HL-60 (cell line): ENCODE data around the gene TLL2.

Experiments
- POLR2AphosphoS5 ChIP-seq: IDR thresholded peaks from 2 replicates; pipeline ENCODE4 v1.6.1; 2012; ENCODE audit warnings: low read depth
- SPI1 ChIP-seq: IDR thresholded peaks from 2 replicates; pipeline ENCODE4 v1.6.1; 2012; ENCODE audit warnings: low read depth, mild to moderate bottlenecking, borderline replicate concordance
- TF ChIP-seq, protein P1 (sequence below): IDR thresholded peaks from one replicate; pipeline ENCODE4 v1.5.1; 2011; ENCODE audit warnings: low read length, control low read depth, inconsistent platforms; ENCODE audit not compliant: insufficient read depth

DNA sequence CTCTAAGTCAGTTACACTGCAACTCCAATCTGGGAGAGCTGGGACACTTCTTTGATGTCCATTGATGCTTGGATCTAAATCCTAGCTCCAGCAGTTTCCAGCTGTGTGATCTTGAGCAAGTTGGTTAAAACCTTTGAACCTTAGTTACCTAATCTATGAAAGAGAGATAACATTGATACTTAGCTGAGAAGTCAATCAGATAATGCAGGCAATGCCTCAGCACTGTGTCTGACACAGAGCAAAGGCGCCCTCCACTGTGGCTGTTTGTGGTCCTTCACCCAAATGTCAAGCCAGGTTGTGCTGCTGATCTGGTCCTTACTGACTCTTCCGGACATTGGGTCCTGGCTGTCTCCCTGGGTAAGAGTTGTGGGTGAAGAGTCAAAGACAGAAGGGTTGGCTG lies 189.3 kb downstream of the TLL2 start:
- TF ChIP-seq, protein P1, sequence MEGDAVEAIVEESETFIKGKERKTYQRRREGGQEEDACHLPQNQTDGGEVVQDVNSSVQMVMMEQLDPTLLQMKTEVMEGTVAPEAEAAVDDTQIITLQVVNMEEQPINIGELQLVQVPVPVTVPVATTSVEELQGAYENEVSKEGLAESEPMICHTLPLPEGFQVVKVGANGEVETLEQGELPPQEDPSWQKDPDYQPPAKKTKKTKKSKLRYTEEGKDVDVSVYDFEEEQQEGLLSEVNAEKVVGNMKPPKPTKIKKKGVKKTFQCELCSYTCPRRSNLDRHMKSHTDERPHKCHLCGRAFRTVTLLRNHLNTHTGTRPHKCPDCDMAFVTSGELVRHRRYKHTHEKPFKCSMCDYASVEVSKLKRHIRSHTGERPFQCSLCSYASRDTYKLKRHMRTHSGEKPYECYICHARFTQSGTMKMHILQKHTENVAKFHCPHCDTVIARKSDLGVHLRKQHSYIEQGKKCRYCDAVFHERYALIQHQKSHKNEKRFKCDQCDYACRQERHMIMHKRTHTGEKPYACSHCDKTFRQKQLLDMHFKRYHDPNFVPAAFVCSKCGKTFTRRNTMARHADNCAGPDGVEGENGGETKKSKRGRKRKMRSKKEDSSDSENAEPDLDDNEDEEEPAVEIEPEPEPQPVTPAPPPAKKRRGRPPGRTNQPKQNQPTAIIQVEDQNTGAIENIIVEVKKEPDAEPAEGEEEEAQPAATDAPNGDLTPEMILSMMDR: no peak
- TF ChIP-seq POLR2AphosphoS5: no peak
- no peak for TF ChIP-seq SPI1
